Measurements from ENCODE around the gene TMEM238L. TPM values are rescaled to one million over a fixed set of nuclear protein-coding genes. Genes with fewer than 3 reads are reported as not detected.

The TMEM238L gene
- total and polyA plus RNA-seq, 2 of the 4 experiments (the other 2 are of a cell fraction), result not detected

GRCh38 chr17:10789694-10790271 is 14.1 kb downstream of the TMEM238L start:
- H3K36me3 ChIP-seq (ENCODE audit: control insufficient read depth, insufficient read depth, low read length), result no peaks in the 10 kb centered on the region
- intact Hi-C loops (cut with micrococcal nuclease), result no loop called here

More at GRCh38 chr17:10789694-10790271, 14.1 kb downstream of the TMEM238L start:
- Histone ChIP-seq H3K9me1 (ENCODE audit: insufficient read depth, low read length) (no peaks in the 10 kb centered on the region), H2BK120ac (ENCODE audit: low read depth, low read length) (no peak overlapping the region), H2AFZ (replicated peaks; ENCODE audit: low read length, poor library complexity) (no peak overlapping the region), H3K9ac (ENCODE audit: low read depth, low read length) (no peak overlapping the region), H3K56ac (ENCODE audit: extremely low read depth, insufficient read depth, low read length) (no peak overlapping the region), H3K79me1 (ENCODE audit: low read depth in 1 of 2, low read length in 2 of 2) (no peaks in the 10 kb centered on the region), H2BK5ac (ENCODE audit: low read depth, low read length, poor library complexity, severe bottlenecking) (no peak overlapping the region), H3K27me3 (ENCODE audit: control insufficient read depth, insufficient read depth, low read length) (no peaks in the 10 kb centered on the region), H2BK20ac (ENCODE audit: low read depth, low read length) (no peak overlapping the region), H2AK9ac (replicated peaks; ENCODE audit: low read depth, low read length, poor library complexity) (no peak overlapping the region), H3K4ac (ENCODE audit: low read depth, low read length) (no peak overlapping the region), H2BK15ac (ENCODE audit: low read depth, low read length) (no peak overlapping the region), H3K14ac (replicated peaks; ENCODE audit: low read depth, low read length) (no peak overlapping the region), H2AK5ac (ENCODE audit: low read depth, low read length) (no peak overlapping the region), H4K8ac (ENCODE audit: low read depth in 2 of 2, low read length in 2 of 2) (no peak overlapping the region), H4K91ac (ENCODE audit: insufficient read depth, low read depth, low read length) (no peak overlapping the region), H4K20me1 (ENCODE audit: insufficient read depth, low read length) (no peaks in the 10 kb centered on the region), H3K23ac (ENCODE audit: low read depth, low read length) (no peak overlapping the region), H3K4me2 (ENCODE audit: low read depth, low read length) (no peak overlapping the region), H3K9me3 (ENCODE audit: control insufficient read depth, insufficient read depth, low read length) (no peaks in the 10 kb centered on the region), H3K18ac (ENCODE audit: low read depth, low read length) (no peak overlapping the region), H4K5ac (ENCODE audit: low read depth, low read length) (no peak overlapping the region), H3K4me3 (ENCODE audit: insufficient read depth, low read depth, low read length) (no peak overlapping the region), H3K4me1 (ENCODE audit: control insufficient read depth, insufficient read depth, low read length) (no peaks in the 10 kb centered on the region), H3K27ac (ENCODE audit: insufficient read depth, low read length) (no peak overlapping the region)
- 38% methylated on average over 1 of the region's 4 CpGs; no CpG with 5 or more reads in 1 of the 2 experiments for WGBS, 2 experiments (ENCODE audit: extremely low coverage in 2 of 2, insufficient read length in 1 of 2)
- ChIA-PET CTCF (no interaction called here), POLR2A (ENCODE audit: unreplicated experiment) (no interaction called here)
- DNase-seq (no peak), ATAC-seq (ENCODE audit: low read depth) (no peak)
- BruUV-seq (replicated peaks), result no TSS peak
- dilution Hi-C loops (cut with HindIII; ENCODE audit: low sequenced_read_pairs, unreplicated experiment) (no loop called here), in situ Hi-C loops (cut with MboI; ENCODE audit: low sequenced_read_pairs) (no loop called here)
- TF ChIP-seq CTCF (conservative IDR thresholded peaks at IDR 0.05; ENCODE audit: low read depth, low read length) (no peak), FOS (IDR thresholded peaks at IDR 0.05; ENCODE audit: low read depth, low read length) (no peak)

All from IMR-90 (cell line).